ELR (cell line): ENCODE data around the gene LMLN.
A peak's percentile ranks its signal among the peaks of the same experiment; 100 is the strongest.
"Not testable (repeated sequence)": the region's sequence is repeated elsewhere in the genome, so short reads cannot be mapped to it uniquely, and the experiment has no call there.

ENCODE experiments used
- DNase-seq: peaks from one replicate; pipeline ENCODE4 v3.0.0-alpha.2; 2015; ENCODE audit warnings: low read depth

The LMLN gene

GRCh38 chr3:198079771-198080520 is 119.9 kb downstream of the LMLN start:
- peak; percentile 22 for DNase-seq

- peak; percentile 77 for DNase-seq
These were observed 120.7 kb downstream of the LMLN start for GRCh38 chr3:198080521-198081384.

DNA sequence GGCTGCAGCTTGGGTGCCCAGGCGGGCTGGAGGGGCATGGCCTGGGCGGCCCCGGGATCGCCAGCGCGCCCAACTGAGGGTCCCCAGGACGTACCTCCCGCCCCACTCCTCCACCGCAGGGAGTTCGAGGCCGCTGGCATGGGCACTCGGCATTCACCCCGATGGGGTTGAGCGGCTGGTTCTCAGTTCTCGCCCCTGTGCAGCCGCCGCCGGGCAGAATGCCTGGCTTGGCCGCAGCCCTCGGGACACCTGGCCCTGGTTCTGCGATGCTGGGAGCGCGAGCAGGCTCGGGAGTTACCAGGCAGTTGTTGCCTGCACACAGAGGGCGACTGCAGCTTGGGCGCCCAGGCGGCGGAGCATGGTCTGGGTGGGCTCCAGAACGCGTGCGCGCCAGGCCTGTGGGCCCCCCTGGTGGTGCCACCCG is 121.4 kb downstream of the LMLN start:
- DNase-seq, result no peak

DNA sequence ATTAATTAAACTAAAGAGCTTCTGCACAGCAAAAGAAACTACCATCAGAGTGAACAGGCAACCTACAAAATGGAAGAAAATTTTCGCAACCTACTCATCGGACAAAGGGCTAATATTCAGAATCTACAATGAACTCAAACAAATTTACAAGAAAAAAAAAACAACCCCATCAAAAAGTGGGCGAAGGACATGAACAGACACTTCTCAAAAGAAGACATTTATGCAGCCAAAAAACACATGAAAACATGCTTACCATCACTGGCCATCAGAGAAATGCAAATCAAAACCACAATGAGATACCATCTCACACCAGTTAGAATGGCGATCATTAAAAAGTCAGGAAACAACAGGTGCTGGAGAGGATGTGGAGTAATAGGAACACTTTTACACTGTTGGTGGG is 122.2 kb downstream of the LMLN start:
- DNase-seq, result not testable (repeated sequence)

DNA sequence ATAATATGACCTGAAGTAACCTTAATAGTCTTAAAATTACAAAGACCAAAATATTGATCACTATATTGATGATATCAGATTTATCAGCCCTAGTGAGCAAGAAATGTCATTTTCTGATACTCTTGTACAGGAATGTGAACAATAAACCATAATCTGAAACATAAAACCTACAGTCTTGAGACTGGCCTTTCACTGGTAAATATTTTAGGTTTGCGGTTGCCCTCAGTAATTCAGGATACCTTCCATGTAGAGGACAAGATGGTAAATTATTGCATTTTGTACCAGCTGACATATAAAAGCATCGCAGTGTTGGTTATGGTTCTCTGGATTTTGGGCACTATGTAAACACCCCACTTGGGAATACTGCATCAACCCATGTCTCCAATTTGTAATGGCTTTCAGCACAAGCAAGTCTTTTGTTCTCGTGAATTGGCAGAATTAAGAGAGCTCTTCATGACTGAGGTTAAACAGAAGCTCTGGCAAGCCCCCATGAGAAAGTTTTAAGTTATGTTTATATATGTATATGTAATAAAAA is 128.5 kb downstream of the LMLN start:
- DNase-seq, result no peak

DNA sequence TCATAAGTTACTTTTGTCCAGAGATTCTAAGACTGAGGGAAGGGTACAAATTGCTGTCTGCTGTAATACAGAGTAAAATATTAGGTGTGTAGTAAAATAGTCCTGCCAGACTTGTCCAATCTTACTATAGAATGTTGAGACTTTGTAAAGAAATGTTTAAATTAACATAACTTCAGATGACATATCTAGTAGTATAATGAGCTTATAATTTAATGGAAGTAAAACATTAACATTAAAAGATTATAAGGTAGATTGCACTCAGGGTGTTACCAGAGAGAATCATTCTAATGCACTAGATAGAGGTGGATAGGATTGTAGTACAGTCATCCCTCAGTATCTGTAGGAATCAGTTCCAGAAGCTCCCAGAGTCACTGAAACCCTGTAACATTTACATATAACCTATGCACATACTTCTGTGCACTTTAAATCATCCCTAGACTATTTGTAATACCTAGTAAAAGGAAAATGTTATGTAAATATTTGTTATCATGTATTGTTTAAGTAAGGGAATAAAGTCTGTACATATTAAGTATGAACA is 130.8 kb downstream of the LMLN start:
- DNase-seq, result no peak

GRCh38 chr3:198092276-198092675 is 132.3 kb downstream of the LMLN start:
- DNase-seq, result no peak

DNA sequence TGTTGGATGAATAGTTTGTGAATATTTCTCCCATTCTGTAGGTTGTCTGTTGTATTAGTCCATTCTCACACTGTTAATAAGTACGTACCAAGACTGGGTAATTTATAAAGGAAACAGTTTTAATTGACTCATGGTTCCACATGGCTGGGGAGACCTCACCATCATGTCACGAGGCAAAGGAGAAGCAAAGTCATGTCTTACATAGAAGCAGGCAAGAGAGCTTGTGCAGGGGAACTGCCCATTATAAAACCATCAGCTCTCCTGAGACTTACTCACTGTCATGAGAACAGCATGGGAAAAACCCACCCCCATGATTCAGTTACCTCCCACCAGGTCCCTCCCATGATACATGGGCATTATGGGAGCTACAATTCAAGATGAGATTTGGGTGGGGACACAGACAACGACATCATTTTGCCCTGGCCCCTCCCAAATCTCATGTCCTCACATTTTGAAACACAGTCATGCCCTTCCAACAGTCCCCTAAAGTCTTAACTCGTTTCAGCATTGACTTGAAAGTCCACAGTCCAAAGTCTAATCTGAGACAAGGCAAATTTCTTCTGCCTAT is 133.2 kb downstream of the LMLN start:
- DNase-seq, result no peak
